Lung (tissue), 12 donors: ENCODE data around the gene KRTAP10-1. TPM values are rescaled to one million over a fixed set of nuclear protein-coding genes. Genes with fewer than 3 reads are reported as not detected.

Experiments used
- ATAC-seq: fragments of 200-7000 bp; cut with Tn5 transposase; one replicate; pipeline ENCODE4 v1.9.1; 2020; ENCODE audit warnings: moderate number of reproducible peaks; ENCODE audit not compliant: insufficient read depth, low FRiP score
- DNase-seq, 3 donors: peaks; one replicate each; pipeline ENCODE4 v3.0.0-alpha.2; 2013 to 2017
- H3K27ac ChIP-seq, 2 donors: one replicate each; pipeline ENCODE4 v1.5.1; 2013; ENCODE audit warnings: mild to moderate bottlenecking in 2 of 2, moderate library complexity in 2 of 2, control low read depth in 1 of 2, inconsistent platforms in 1 of 2, low read depth in 1 of 2, low read length in 1 of 2
- H3K27me3 ChIP-seq, 3 donors: one replicate each; pipeline ENCODE4 v1.5.1; 2013; ENCODE audit warnings: low read length in 2 of 3; ENCODE audit not compliant: control insufficient read depth in 3 of 3, insufficient read depth in 3 of 3
- H3K36me3 ChIP-seq, 4 donors: one replicate each; pipeline ENCODE4 v1.5.1; 2013; ENCODE audit warnings: low read length in 4 of 4, mild to moderate bottlenecking in 1 of 4, moderate library complexity in 1 of 4; ENCODE audit not compliant: control insufficient read depth in 4 of 4, insufficient read depth in 4 of 4
- H3K4me1 ChIP-seq, 5 donors: one replicate each; pipeline ENCODE4 v1.5.1; 2013; ENCODE audit warnings: low read length in 5 of 5, mild to moderate bottlenecking in 2 of 5, moderate library complexity in 1 of 5; ENCODE audit not compliant: control insufficient read depth in 5 of 5, insufficient read depth in 5 of 5
- H3K4me3 ChIP-seq: one replicate; pipeline ENCODE4 v1.5.1; 2013; ENCODE audit warnings: mild to moderate bottlenecking, control low read depth, moderate library complexity
- H3K9ac ChIP-seq, 2 donors: one replicate each; pipeline ENCODE4 v1.5.1; 2013; ENCODE audit warnings: low read length in 2 of 2, control low read depth in 1 of 2; ENCODE audit not compliant: insufficient read depth in 1 of 2
- H3K9me3 ChIP-seq, 4 donors: one replicate each; pipeline ENCODE4 v1.5.1; 2013; ENCODE audit warnings: low read length in 3 of 4, mild to moderate bottlenecking in 1 of 4, moderate library complexity in 1 of 4; ENCODE audit not compliant: control insufficient read depth in 4 of 4, insufficient read depth in 3 of 4
- WGBS, 2 donors: extraction: QIAGEN DNeasy Blood & Tissue Kit; methylation state at CpG; one replicate each; pipeline ENCODE4 v1.1.7; 2013; 5-methylcytosine and 5-hydroxymethylcytosine counted together
- polyA plus RNA-seq, 2 donors: library from polyadenylated mRNA; stranded (reverse); fragments of 200-250 nt; gene quantifications; one replicate each; pipeline ENCODE4 v1.2.1, GENCODE V29; 2013
- total RNA-seq, 2 donors: library from RNA; depleted of rRNA in 1 of 2; stranded (reverse); fragments of >200 nt in 1 of 2; gene quantifications; one replicate each; pipeline ENCODE4 v1.2.1, GENCODE V29; 2014 to 2021
- TF ChIP-seq, protein P1 (sequence below): IDR thresholded peaks from 2 replicates; pipeline ENCODE4 v1.5.1; 2012; ENCODE audit warnings: mild to moderate bottlenecking; ENCODE audit errors: control extremely low read depth, extremely low read depth
- donor health status: control.
- donor health status: control.
- donor health status: Bipolar disorder and iron deficiency.
- donor health status: healthy.
- donor health status: DM: yes; HTN: yes; CAD: no.

KRTAP10-1 gene
- total and polyA plus RNA-seq, 4 donors, result not detected

- no peak for ATAC-seq
Observed at GRCh38 chr21:44557491-44558328, 17.7 kb upstream of the KRTAP10-1 start.

GRCh38 chr21:44556879-44557278 lies 16.9 kb upstream of the KRTAP10-1 start:
- no peak overlapping the region for H3K27ac ChIP-seq
- H3K27me3 ChIP-seq, result peaks cover 0 to 7% (median 2%) of the 10 kb centered on the region in 3 donors
- H3K4me1 ChIP-seq, result no peaks in the 10 kb centered on the region
- ATAC-seq (no peak), DNase-seq (no peak)
- H3K9me3 ChIP-seq, result no peaks in the 10 kb centered on the region
- H3K4me3 ChIP-seq, result no peak overlapping the region
- 71 to 79% methylated on average over 9 of the region's 9 CpGs for WGBS, 2 donors
- H3K9ac ChIP-seq, result no peak overlapping the region
- no peaks in the 10 kb centered on the region for H3K36me3 ChIP-seq
- TF ChIP-seq, protein P1, sequence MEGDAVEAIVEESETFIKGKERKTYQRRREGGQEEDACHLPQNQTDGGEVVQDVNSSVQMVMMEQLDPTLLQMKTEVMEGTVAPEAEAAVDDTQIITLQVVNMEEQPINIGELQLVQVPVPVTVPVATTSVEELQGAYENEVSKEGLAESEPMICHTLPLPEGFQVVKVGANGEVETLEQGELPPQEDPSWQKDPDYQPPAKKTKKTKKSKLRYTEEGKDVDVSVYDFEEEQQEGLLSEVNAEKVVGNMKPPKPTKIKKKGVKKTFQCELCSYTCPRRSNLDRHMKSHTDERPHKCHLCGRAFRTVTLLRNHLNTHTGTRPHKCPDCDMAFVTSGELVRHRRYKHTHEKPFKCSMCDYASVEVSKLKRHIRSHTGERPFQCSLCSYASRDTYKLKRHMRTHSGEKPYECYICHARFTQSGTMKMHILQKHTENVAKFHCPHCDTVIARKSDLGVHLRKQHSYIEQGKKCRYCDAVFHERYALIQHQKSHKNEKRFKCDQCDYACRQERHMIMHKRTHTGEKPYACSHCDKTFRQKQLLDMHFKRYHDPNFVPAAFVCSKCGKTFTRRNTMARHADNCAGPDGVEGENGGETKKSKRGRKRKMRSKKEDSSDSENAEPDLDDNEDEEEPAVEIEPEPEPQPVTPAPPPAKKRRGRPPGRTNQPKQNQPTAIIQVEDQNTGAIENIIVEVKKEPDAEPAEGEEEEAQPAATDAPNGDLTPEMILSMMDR, result no peak

More at GRCh38 chr21:44557491-44558328, 17.7 kb upstream of the KRTAP10-1 start:
- 59 to 63% methylated on average over 30 of the region's 30 CpGs for WGBS, 2 donors
- TF ChIP-seq, protein P1, result no peak
- Histone ChIP-seq H3K9ac (no peak overlapping the region), H3K4me3 (no peak overlapping the region), H3K36me3 (no peaks in the 10 kb centered on the region), H3K4me1 (no peaks in the 10 kb centered on the region), H3K9me3 (no peaks in the 10 kb centered on the region), H3K27me3 (peaks cover 0 to 7% (median 2%) of the 10 kb centered on the region in 3 donors), H3K27ac (no peak overlapping the region)
- DNase-seq, result no peak

- TF ChIP-seq, protein P1, result no peak
- no peak for ATAC-seq
- 82 to 84% methylated on average over 13 of the region's 13 CpGs for WGBS, 2 donors
- no peaks in the 10 kb centered on the region for H3K9me3 ChIP-seq
- H3K27ac ChIP-seq, result no peak overlapping the region
- H3K4me1 ChIP-seq, result no peaks in the 10 kb centered on the region
- H3K9ac ChIP-seq, result no peak overlapping the region
- no peaks in the 10 kb centered on the region for H3K36me3 ChIP-seq
- no peak overlapping the region for H3K4me3 ChIP-seq
- peaks cover 0 to 7% (median 2%) of the 10 kb centered on the region in 3 donors for H3K27me3 ChIP-seq
- no peak for DNase-seq
Observed at GRCh38 chr21:44555200-44555875, 15.3 kb upstream of the KRTAP10-1 start.
